Upper lobe of left lung (tissue), 6 donors: ENCODE data around the gene KCNQ1OT1. TPM values are rescaled to one million over a fixed set of nuclear protein-coding genes. Genes with fewer than 3 reads are reported as not detected.

ENCODE experiments used
- ATAC-seq, 2 donors: fragments of 200-7000 bp; cut with Tn5 transposase; one replicate each; pipeline ENCODE4 v1.9.1; 2022; ENCODE audit warnings: mild to moderate bottlenecking in 2 of 2, moderate library complexity in 2 of 2; ENCODE audit not compliant: low FRiP score in 2 of 2
- DNase-seq, 2 donors: peaks; one replicate each; pipeline ENCODE4 v3.0.0-alpha.2; 2019 to 2020
- H3K27ac ChIP-seq, 4 donors: fragments of 200-600 bp; sonication (generic); one replicate each; pipeline ENCODE4 v1.5.1; 2016 to 2019
- H3K27me3 ChIP-seq, 4 donors: fragments of 200-600 bp; sonication (generic); one replicate each; pipeline ENCODE4 v1.5.1; 2017 to 2019
- H3K36me3 ChIP-seq, 4 donors: fragments of 200-600 bp; sonication (generic); one replicate each; pipeline ENCODE4 v1.5.1; 2016 to 2019
- H3K4me1 ChIP-seq, 4 donors: fragments of 200-600 bp; sonication (generic); one replicate each; pipeline ENCODE4 v1.5.1; 2018 to 2019
- H3K4me3 ChIP-seq, 4 donors: fragments of 200-600 bp; sonication (generic); one replicate each; pipeline ENCODE4 v1.5.1; 2017 to 2019; ENCODE audit warnings: mild to moderate bottlenecking in 2 of 4, moderate library complexity in 1 of 4
- H3K9me3 ChIP-seq, 4 donors: fragments of 200-600 bp; sonication (generic); one replicate each; pipeline ENCODE4 v1.5.1; 2018 to 2019
- CTCF ChIP-seq, 6 experiments: fragments of 450-650 bp in 4 of 6; fragments of 200-600 bp in 2 of 6; sonication (generic) in 2 of 6; IDR thresholded peaks; one replicate each; pipeline ENCODE4 v1.5.1; 2016 to 2019; ENCODE audit warnings: antibody characterized with exemption in 6 of 6
- EP300 ChIP-seq, 4 donors: sonication (generic); formaldehyde crosslinking; IDR thresholded peaks; one replicate each; pipeline ENCODE4 v1.5.1; 2017; ENCODE audit warnings: antibody characterized with exemption in 4 of 4, control low read depth in 2 of 4
- POLR2A ChIP-seq, 4 donors: fragments of 450-650 bp; IDR thresholded peaks; one replicate each; pipeline ENCODE4 v1.5.1; 2016 to 2017; ENCODE audit warnings: antibody characterized with exemption in 4 of 4, mild to moderate bottlenecking in 2 of 4
- POLR2AphosphoS5 ChIP-seq, 2 donors: sonication (generic); formaldehyde crosslinking; IDR thresholded peaks; one replicate each; pipeline ENCODE4 v1.5.1; 2017; ENCODE audit warnings: antibody characterized with exemption in 2 of 2
- WGBS, 2 donors: methylation state at CpG; one replicate each; pipeline ENCODE4 v1.1.5; 2017 to 2018; 5-methylcytosine and 5-hydroxymethylcytosine counted together
- total RNA-seq, 6 donors: library from RNA; depleted of rRNA in 4 of 6; stranded (reverse); fragments of >200 nt in 4 of 6; gene quantifications; one replicate each; pipeline versions ENCODE4 v1.1.0 to v1.2.1, GENCODE V29; 2016 to 2021
- donor health status: DM: no; HTN: no; CAD: no; lungs with moderate emphysema.
- donor health status: DM: no; HTN: yes; CAD: no; lungs with severe emphysema.

The KCNQ1OT1 gene
- total RNA-seq, 6 donors from 2014 or later = 1.1 to 6.3 (median 4.1) TPM

GRCh38 chr11:2586087-2586792, 113.6 kb downstream of the KCNQ1OT1 start:
- H3K4me1 ChIP-seq = peaks cover 0 to 7% (median 3%) of the 10 kb centered on the region in 4 donors
- WGBS, 2 donors = 87 to 96% methylated on average over 6 to 16 of the region's 18 CpGs
- H3K9me3 ChIP-seq = no peaks in the 10 kb centered on the region
- TF ChIP-seq CTCF (IDR thresholded peaks at IDR 0.05) = no peak
- TF ChIP-seq POLR2A (IDR thresholded peaks at IDR 0.05) = no peak
- no peak for TF ChIP-seq POLR2AphosphoS5 (IDR thresholded peaks at IDR 0.05)
- TF ChIP-seq EP300 (IDR thresholded peaks at IDR 0.05) = no peak
- no peak overlapping the region for H3K4me3 ChIP-seq
- peaks cover 0 to 23% (median 6%) of the 10 kb centered on the region in 4 donors for H3K36me3 ChIP-seq
- DNase-seq = peak in 1 of 2 donors; percentile 61
- no peaks in the 10 kb centered on the region for H3K27me3 ChIP-seq
- ATAC-seq = no peak
- no peak overlapping the region for H3K27ac ChIP-seq

- Histone ChIP-seq H3K27me3 (no peaks in the 10 kb centered on the region), H3K4me3 (no peak overlapping the region), H3K9me3 (no peaks in the 10 kb centered on the region), H3K4me1 (peaks cover 0 to 7% (median 3%) of the 10 kb centered on the region in 4 donors), H3K27ac (no peak overlapping the region), H3K36me3 (peaks cover 0 to 19% (median 6%) of the 10 kb centered on the region in 4 donors)
- WGBS, 2 donors = 91 to 93% methylated on average over 2 to 6 of the region's 6 CpGs
- DNase-seq (peak; percentile 12 to 28), ATAC-seq (no peak)
- no peak for TF ChIP-seq POLR2A (IDR thresholded peaks at IDR 0.05)
- TF ChIP-seq POLR2AphosphoS5 (IDR thresholded peaks at IDR 0.05) = no peak
- no peak for TF ChIP-seq EP300 (IDR thresholded peaks at IDR 0.05)
- no peak for TF ChIP-seq CTCF (IDR thresholded peaks at IDR 0.05)
Measured at GRCh38 chr11:2585566-2586086, 114.2 kb downstream of the KCNQ1OT1 start.

- DNase-seq = peak; percentile 12 to 53
- Histone ChIP-seq H3K4me3 (no peak overlapping the region), H3K36me3 (peaks cover 0 to 16% (median 6%) of the 10 kb centered on the region in 4 donors), H3K27me3 (no peaks in the 10 kb centered on the region), H3K4me1 (peaks cover 0 to 7% (median 3%) of the 10 kb centered on the region in 4 donors), H3K9me3 (no peaks in the 10 kb centered on the region), H3K27ac (no peak overlapping the region)
- no peak for ATAC-seq
- TF ChIP-seq EP300 (IDR thresholded peaks at IDR 0.05) (no peak), POLR2AphosphoS5 (IDR thresholded peaks at IDR 0.05) (no peak), CTCF (IDR thresholded peaks at IDR 0.05) (no peak), POLR2A (IDR thresholded peaks at IDR 0.05) (no peak)
- 92 to 93% methylated on average over 5 to 18 of the region's 18 CpGs for WGBS, 2 donors
Measured at GRCh38 chr11:2584812-2585565, 114.8 kb downstream of the KCNQ1OT1 start.

GRCh38 chr11:2584434-2584811, 115.4 kb downstream of the KCNQ1OT1 start:
- Histone ChIP-seq H3K9me3 (no peaks in the 10 kb centered on the region), H3K36me3 (peaks cover 0 to 10% (median 4%) of the 10 kb centered on the region in 4 donors), H3K27ac (no peak overlapping the region), H3K4me1 (peaks cover 0 to 7% (median 3%) of the 10 kb centered on the region in 4 donors), H3K4me3 (no peak overlapping the region), H3K27me3 (no peaks in the 10 kb centered on the region)
- no peak for DNase-seq
- no peak for ATAC-seq
- 69 to 88% methylated on average over 3 to 4 of the region's 4 CpGs for WGBS, 2 donors
- TF ChIP-seq POLR2AphosphoS5 (IDR thresholded peaks at IDR 0.05) = no peak
- no peak for TF ChIP-seq CTCF (IDR thresholded peaks at IDR 0.05)
- no peak for TF ChIP-seq POLR2A (IDR thresholded peaks at IDR 0.05)
- TF ChIP-seq EP300 (IDR thresholded peaks at IDR 0.05) = no peak
